Measurements from ENCODE around the gene GAS2.
A peak's percentile ranks its signal among the peaks of the same experiment; 100 is the strongest.
"Not testable (repeated sequence)": the region's sequence is repeated elsewhere in the genome, so short reads cannot be mapped to it uniquely, and the experiment has no call there.

Gene GAS2

DNA sequence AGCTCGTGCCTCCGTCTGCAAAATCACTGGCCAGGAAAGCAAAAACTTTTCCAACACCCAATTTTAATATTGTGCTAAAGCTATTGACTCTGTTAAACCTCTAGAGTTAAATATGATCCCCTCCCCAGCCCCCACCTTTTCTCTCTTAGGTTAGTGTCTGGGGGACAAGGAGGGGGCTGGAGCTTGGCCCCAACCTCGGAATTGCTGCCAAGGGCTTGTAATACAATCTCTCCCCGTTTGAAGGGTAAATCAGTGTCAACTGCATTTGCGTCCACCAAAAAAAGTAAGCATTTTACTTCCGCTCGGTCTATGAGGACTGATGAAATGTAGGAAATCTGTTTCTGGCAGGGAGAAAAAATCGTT is at the start of gene GAS2:
Gene GAS2, plus strand, starts transcription at position 287 of the 363 bp plus-strand sequence. CDS start 8,259 bp downstream, outside the sequence.
- Mint-ChIP-seq H3K27me3 (peaks cover 45% of the 10 kb centered on the region), H3K4me3 (peak within 1 kb of the TSS; percentile 73)

DNA sequence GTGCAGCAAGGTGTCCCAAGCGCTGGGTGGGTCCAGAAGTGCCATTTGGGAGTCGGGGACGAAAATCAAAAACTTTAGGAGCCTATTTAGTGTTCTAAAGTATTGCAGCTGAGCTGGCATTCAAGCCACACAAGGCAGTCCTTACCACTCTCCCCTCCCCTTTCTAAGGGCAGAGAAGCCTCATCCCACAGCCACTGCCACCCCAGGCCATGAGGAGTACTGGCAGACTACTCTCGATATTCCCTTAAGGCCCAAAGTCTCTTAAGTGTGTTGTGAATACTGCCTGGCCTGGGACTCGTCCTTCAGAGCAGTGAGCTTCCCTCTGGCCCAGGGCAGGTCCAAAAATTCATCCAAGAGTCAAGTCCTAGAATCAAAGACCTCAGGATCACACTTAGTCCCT is 48.5 kb upstream of the GAS2 start:
- H3K9me3 Mint-ChIP-seq, result peaks cover 10% of the 10 kb centered on the region
- peaks cover 36% of the 10 kb centered on the region for H3K4me1 Mint-ChIP-seq
- no peak overlapping the region for H3K27ac Mint-ChIP-seq
- H3K4me3 Mint-ChIP-seq, result no peak overlapping the region
- peaks cover 21% of the 10 kb centered on the region for H3K36me3 Mint-ChIP-seq
- peaks cover 4% of the 10 kb centered on the region for H3K27me3 Mint-ChIP-seq

More for the DNA sequence above, at the start of gene GAS2:
- Mint-ChIP-seq H3K9me3 (no peaks in the 10 kb centered on the region), H3K27ac (peak within 1 kb of the TSS; percentile 19), H3K36me3 (peaks cover 1% of the 10 kb centered on the region), H3K4me1 (peaks cover 9% of the 10 kb centered on the region)

DNA sequence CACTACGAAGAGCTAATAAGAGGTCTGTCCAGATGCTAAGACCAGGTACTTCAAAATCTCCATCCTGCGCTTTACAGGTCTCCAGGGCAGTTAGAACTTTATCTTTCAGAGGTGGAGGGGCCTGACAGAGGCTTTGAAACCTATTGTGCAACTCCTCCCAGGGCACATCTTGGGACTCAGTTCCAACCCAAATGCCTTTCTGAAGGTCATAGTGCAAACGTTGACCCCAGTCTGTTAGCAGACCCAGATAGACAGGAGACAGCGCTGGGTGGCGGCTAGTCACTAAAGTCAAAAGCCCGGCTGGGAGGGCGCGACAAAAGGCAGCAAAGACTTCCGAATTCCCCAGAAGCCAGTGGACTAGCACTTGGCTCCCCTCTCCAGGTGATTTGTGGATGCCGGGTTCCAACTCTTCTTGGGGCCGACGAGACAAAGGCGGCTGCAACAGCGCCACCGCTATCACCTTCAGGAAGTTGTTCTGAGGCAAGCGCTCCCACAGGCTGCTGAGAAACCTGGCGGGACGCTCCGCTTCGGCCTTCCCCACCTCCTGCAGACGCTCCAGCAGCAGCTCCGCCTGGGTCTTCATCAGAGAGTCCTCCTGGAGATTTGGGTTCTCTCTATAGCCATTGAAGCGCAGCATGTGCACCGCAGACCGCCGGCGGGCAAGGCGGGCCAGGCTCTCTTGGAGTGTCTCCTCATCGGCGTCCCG is 41.5 kb upstream of the GAS2 start:
- Mint-ChIP-seq H3K4me3 (peak overlapping the region; percentile 98), H3K4me1 (peaks cover 61% of the 10 kb centered on the region), H3K27me3 (no peaks in the 10 kb centered on the region), H3K36me3 (peaks cover 14% of the 10 kb centered on the region), H3K9me3 (no peaks in the 10 kb centered on the region), H3K27ac (peak overlapping the region; percentile 99)

DNA sequence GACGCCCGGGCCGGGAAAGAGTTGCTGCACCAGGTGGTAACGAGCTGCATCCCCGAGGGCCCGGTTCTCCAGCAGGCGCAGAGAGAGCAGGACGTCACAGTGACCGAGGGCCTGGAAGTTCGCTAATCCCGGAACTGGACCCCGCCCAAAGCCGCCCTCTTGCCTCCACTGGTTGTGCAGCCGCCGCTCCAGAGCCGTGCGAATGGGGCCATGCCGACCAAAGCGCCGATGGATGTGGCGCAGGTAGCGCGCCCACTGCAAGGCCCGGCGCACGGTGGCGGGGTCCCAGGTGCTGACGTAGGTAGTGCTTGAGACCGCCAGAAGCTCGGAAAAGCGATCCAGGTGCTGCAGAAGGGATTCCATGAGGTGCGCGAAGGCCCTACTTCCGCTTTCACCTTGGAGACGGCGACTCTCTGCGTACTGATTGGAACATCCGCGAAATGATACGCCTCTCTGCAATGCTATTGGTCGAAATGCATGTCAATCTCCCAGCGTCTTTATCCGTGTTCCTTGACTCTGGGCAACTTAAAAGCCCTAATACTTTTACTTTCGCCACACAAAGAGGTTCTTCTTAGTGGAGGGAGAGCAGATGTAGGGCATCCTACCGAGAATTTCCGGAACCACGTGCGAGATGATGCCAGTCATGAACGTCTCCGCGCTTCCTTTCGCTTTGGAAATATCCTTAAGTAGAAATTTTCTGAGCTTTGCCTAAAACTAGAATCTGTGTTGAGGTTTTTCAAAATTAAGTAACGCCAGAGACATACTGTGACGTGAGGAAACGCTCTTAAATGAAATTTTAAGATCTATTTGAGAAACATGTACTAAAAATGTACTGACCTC is 40.7 kb upstream of the GAS2 start, which contains the start of gene FANCF:
Gene FANCF, minus strand, starts transcription at position 376 of the 840 bp plus-strand sequence. Its CDS starts 13 bp downstream, at position 363.
- H3K27me3 Mint-ChIP-seq, result no peaks in the 10 kb centered on the region
- H3K4me3 Mint-ChIP-seq, result peak within 1 kb of the TSS; percentile 98
- H3K36me3 Mint-ChIP-seq, result peaks cover 8% of the 10 kb centered on the region
- H3K27ac Mint-ChIP-seq, result peak within 1 kb of the TSS; percentile 99
- no peaks in the 10 kb centered on the region for H3K9me3 Mint-ChIP-seq
- H3K4me1 Mint-ChIP-seq, result peaks cover 54% of the 10 kb centered on the region

DNA sequence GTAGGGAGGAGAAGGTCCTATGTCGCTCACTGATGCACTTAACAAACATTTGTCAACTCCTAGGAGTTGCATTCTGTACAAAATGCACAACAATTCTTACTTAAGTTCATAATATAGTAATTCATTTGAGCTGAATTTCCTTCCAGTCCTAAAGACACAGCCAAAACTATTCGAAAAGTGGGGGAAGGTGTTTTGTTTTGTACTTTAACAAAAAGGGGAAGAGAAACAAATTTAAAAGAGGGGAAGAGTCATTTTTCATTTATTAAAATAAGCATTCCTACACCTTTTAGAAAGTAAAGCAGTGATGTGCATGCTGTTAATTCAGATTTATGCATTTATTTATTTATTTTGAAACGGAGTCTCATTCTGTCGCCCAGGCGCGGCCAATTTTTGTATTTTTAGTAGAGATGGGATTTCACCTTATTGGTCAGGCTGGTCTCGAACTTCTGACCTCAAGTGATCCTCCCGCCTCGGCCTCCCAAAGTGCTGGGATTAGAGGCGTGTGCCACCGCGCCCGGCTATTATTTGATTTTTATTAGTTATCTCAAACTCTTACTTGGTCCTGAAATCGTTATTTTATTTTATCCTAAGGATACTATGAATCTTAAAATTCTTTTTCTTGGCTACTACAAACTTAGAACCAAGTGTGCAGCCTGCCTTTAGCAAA is 39.7 kb upstream of the GAS2 start:
- peak overlapping the region; percentile 52 for H3K27ac Mint-ChIP-seq

DNA sequence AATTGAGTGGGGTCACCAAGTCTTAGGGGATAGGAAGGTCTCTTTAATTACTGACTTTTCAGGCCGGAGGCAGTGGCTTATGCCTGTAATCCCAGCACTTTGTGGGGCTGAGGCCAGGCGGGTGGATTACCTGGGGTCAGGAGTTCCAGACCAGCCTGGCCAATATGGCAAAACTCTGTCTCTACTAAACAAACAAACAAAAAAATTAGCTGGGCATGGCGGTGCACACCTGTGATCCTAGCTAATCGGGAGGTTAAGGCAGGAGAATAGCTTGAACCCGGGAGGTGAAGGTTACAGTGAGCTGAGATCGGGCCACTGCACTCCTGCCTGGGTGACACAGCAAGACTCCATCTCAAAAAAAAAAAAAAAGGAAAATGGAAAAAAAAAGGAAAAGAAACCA is 39.0 kb upstream of the GAS2 start:
- H3K27ac Mint-ChIP-seq, result no peak overlapping the region
- H3K4me1 Mint-ChIP-seq, result peaks cover 48% of the 10 kb centered on the region
- H3K36me3 Mint-ChIP-seq, result peaks cover 4% of the 10 kb centered on the region
- H3K27me3 Mint-ChIP-seq, result no peaks in the 10 kb centered on the region
- H3K4me3 Mint-ChIP-seq, result peak overlapping the region; percentile 39
- H3K9me3 Mint-ChIP-seq, result no peaks in the 10 kb centered on the region

More for the DNA sequence above, 39.7 kb upstream of the GAS2 start:
- H3K9me3 Mint-ChIP-seq, result no peaks in the 10 kb centered on the region
- H3K36me3 Mint-ChIP-seq, result peaks cover 6% of the 10 kb centered on the region
- H3K4me1 Mint-ChIP-seq, result peaks cover 50% of the 10 kb centered on the region
- H3K27me3 Mint-ChIP-seq, result no peaks in the 10 kb centered on the region
- peak overlapping the region; percentile 57 for H3K4me3 Mint-ChIP-seq

DNA sequence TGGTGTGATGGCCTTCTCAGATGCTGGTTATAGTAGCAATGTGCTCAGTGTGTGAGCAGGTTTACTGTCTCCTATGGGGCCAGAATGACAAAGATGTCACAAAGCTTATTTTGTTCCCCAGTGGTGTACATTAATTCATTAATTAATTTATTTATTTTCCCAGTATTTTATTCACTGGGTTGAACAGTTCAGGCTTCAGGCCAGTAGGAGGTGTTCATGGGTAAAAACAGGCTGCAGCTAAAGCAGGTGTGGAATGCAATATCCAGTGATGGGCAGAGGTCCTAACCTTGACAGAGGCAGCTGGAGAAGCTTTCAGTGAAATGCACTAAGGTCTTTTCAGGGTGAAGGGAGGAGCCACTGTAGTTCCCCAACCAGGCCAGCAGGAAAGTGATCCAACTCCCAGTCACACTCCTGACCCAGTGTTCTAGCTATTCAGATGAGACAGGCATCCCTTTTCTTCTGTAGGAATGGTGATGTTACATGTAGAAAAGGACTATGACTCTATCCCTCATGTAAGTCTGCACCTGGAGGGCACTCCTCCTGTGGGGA is 33.0 kb upstream of the GAS2 start:
- Mint-ChIP-seq H3K27me3 (no peaks in the 10 kb centered on the region), H3K36me3 (peaks cover 3% of the 10 kb centered on the region), H3K4me3 (no peak overlapping the region), H3K9me3 (no peaks in the 10 kb centered on the region), H3K27ac (no peak overlapping the region), H3K4me1 (peaks cover 12% of the 10 kb centered on the region)

DNA sequence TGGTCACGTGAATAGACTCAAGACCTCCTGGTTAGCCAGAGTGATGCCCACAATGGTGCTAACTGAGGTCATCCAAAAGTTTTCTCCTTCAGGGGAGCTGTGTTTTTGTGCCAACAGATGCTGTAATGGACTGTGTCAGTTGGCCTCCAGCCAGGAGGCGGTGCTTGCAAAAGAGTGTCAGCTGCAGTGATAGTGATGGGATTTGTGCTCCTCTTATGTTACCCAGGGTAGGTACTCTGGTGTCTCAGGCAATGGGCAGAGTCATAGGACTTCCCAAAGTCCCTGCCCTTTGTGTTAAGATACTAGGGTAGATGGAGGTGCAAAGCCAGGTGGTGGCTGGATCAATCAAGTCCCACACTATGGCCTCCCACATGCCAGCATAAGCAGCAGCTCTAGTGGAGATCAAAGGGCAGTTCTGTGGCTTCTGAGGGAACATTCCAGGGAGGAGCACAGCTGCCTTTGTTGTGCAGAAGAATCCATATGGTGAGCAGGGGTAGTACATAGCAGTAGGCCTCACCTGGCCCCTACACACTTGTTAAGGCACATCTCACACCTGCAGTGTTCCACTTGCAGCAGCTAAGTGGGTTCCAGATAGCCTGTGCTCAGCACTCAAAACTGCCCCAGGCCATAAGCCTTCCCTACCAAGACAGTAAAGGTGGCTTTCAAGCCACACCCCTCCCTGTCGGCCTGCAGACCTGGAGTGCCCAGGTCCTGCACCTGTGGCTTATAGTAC is 31.3 kb upstream of the GAS2 start:
- no peak overlapping the region for H3K27ac Mint-ChIP-seq
- H3K4me3 Mint-ChIP-seq, result no peak overlapping the region
- H3K9me3 Mint-ChIP-seq, result no peaks in the 10 kb centered on the region
- H3K36me3 Mint-ChIP-seq, result peaks cover 3% of the 10 kb centered on the region
- peaks cover 12% of the 10 kb centered on the region for H3K4me1 Mint-ChIP-seq
- H3K27me3 Mint-ChIP-seq, result no peaks in the 10 kb centered on the region

DNA sequence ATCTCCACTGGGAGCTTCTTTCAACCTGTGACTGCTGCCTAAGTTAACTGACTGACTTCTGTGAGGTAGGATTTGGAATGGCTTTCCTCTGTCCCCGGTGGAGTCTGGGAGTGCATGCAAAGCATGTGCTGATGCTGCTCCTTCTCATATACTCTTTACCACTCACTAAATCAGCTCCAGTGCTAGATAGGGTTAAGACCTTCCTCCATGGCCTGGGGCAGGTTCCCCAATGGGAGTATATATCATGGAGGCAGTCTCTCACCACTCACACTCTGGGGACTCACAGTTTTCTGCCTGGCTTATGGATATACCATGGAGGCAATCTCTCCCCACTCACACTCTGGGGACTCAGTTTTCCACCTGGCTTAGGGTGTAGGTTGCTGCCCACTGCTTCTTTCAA is 30.7 kb upstream of the GAS2 start:
- Mint-ChIP-seq H3K27me3 (no peaks in the 10 kb centered on the region), H3K9me3 (no peaks in the 10 kb centered on the region), H3K36me3 (peaks cover 3% of the 10 kb centered on the region), H3K27ac (no peak overlapping the region), H3K4me3 (no peak overlapping the region), H3K4me1 (peaks cover 12% of the 10 kb centered on the region)

DNA sequence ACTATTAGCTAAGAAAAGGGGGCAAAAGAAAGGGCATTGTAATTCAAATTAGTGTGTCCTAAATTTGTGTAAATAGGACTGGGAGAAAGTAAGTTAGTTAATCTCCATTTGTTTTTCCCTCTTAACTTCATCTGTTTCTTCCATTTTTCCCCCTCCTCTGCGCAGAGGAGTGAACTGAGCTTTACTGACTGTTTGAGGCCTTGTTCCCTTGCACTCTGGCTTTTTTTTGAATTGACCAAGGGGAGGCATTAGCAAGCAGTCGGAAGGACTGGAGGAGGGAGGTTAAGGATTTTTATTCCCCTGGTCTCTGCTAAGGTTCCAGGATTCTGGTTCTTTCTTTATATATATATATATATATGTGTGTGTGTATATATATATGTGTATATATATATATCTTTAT is 25.5 kb upstream of the GAS2 start:
- Mint-ChIP-seq H3K27me3 (no peaks in the 10 kb centered on the region), H3K4me3 (no peak overlapping the region), H3K9me3 (no peaks in the 10 kb centered on the region), H3K27ac (no peak overlapping the region), H3K36me3 (peaks cover 2% of the 10 kb centered on the region), H3K4me1 (no peaks in the 10 kb centered on the region)

DNA sequence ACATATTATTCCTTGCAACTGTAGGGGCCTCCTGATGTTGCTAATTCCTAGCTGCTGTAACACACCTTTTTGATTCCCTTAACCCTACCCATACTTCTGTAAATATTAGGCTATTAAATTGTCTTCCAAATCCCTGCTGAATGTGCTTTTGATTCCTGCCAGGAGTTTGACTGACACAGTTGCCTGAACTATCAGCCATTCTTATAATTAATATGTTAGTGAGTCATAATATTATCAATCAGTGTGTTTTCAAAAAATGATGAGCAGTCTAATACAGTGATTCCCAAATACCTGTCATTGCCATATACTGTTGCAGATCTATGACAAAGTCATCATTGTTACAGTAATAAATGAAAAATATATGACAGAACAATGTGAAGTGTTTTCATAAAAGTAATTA is 24.9 kb upstream of the GAS2 start:
- Mint-ChIP-seq H3K27me3 (no peaks in the 10 kb centered on the region), H3K9me3 (no peaks in the 10 kb centered on the region), H3K27ac (no peak overlapping the region), H3K4me3 (no peak overlapping the region), H3K4me1 (no peaks in the 10 kb centered on the region), H3K36me3 (peaks cover 2% of the 10 kb centered on the region)

DNA sequence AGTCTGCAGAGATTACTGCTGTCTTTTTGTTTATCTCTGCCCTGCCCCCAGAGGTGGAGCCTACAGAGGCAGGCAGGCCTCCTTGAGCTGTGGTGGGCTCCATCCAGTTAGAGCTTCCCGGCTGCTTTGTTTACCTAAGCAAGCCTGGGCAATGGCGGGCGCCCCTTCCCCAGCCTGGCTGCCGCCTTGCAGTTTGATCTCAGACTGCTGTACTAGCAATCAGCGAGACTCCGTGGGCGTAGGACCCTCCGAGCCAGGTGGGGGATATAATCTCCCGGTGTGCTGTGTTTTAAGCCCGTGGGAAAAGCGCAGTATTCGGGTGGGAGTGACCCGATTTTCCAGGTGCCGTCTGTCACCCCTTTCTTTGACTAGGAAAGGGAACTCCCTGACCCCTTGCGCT is 14.1 kb upstream of the GAS2 start:
- H3K4me3 Mint-ChIP-seq, H3K27me3 Mint-ChIP-seq, H3K9me3 Mint-ChIP-seq, H3K27ac Mint-ChIP-seq, H3K36me3 Mint-ChIP-seq: not testable (repeated sequence)
- H3K4me1 Mint-ChIP-seq, result peaks cover 23% of the 10 kb centered on the region

DNA sequence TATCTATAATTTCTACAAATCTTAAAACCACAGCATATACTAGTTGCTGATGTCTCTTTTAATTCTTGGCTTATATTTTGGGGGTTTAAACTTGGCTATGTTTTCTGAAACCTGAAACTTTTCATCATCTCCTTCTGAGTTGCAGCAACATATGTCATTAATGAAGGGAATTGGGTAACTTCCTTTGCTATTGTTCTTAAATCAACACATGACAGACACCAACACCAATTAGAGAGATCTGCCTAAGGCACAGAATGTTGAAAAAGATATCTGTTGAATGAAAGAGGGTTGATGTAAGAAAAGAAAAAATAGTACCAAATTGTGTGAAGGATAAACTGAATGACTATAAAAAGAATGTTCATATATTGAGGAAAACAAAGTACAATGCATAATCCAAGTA is 10.3 kb upstream of the GAS2 start:
- H3K4me3 Mint-ChIP-seq, result no peak overlapping the region
- H3K9me3 Mint-ChIP-seq, result no peaks in the 10 kb centered on the region
- peaks cover 30% of the 10 kb centered on the region for H3K4me1 Mint-ChIP-seq
- H3K27ac Mint-ChIP-seq, result peak overlapping the region; percentile 3
- no peaks in the 10 kb centered on the region for H3K27me3 Mint-ChIP-seq
- peaks cover 5% of the 10 kb centered on the region for H3K36me3 Mint-ChIP-seq

DNA sequence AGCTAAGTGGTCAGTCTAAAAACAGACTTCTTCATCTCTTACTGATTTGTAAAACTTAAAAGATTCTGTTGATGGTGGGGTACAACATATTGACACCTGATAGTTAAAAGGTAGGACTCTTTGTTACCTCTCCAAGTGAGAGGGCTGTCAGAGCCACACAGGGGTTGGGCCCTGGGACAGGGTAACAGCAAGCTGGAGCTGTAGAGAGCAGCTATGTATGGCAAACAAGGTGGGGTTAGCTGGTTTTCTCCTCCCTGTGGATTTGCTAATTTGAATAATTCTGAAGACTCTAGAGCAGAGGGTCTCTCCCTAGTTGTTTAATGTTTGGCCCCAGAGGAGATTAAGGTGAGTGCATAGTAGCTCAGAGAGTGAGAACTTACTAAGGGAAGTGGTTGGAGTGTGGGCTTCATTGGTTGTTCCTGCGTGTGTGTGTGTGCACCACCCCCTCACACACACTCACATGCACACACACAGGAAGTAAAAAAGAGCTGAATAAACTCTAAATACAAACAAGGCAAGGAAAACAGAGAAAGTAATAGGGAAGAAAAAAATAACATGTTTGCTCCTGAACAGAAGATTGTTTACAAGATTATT is 9.2 kb upstream of the GAS2 start:
- Mint-ChIP-seq H3K4me1 (peaks cover 30% of the 10 kb centered on the region), H3K27me3 (no peaks in the 10 kb centered on the region), H3K36me3 (peaks cover 2% of the 10 kb centered on the region), H3K4me3 (no peak overlapping the region), H3K9me3 (no peaks in the 10 kb centered on the region), H3K27ac (no peak overlapping the region)

DNA sequence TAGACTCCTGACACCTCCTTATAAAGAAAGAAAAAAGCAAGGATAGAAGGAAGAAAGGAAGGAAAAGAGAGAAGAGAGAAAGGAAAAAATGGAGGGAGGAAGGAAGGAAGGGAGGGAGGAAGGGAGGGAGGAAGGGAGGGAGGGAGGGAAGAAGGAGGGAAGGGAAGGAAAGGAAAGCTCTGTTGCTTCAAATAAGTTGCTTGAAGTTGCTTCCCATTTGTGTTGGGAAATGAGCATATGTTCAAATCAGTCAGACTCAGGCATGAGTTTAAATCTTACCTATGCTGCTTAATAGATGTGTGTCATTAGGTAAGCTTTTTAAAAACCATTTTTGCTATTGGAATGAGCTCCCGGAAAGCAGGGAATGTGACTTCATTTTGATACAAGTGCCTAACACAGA is 6.6 kb upstream of the GAS2 start:
- no peak overlapping the region for H3K4me3 Mint-ChIP-seq
- no peaks in the 10 kb centered on the region for H3K9me3 Mint-ChIP-seq
- H3K4me1 Mint-ChIP-seq, result peaks cover 30% of the 10 kb centered on the region
- H3K36me3 Mint-ChIP-seq, result peaks cover 1% of the 10 kb centered on the region
- peaks cover 6% of the 10 kb centered on the region for H3K27me3 Mint-ChIP-seq
- no peak overlapping the region for H3K27ac Mint-ChIP-seq
